CD4-positive, alpha-beta T cell treated with Interleukin-17A for 4 hours (primary cell): Measurements from ENCODE around the gene CCDC170.

Source experiments
- DNase-seq: peaks from one replicate; pipeline ENCODE4 v3.0.0-alpha.2; 2020; ENCODE audit warnings: mixed read lengths

CCDC170 gene

GRCh38 chr6:151661928-151662327 lies 168.1 kb downstream of the CCDC170 start:
- DNase-seq: no peak

GRCh38 chr6:151663559-151663958 lies 169.7 kb downstream of the CCDC170 start:
- no peak for DNase-seq

DNA sequence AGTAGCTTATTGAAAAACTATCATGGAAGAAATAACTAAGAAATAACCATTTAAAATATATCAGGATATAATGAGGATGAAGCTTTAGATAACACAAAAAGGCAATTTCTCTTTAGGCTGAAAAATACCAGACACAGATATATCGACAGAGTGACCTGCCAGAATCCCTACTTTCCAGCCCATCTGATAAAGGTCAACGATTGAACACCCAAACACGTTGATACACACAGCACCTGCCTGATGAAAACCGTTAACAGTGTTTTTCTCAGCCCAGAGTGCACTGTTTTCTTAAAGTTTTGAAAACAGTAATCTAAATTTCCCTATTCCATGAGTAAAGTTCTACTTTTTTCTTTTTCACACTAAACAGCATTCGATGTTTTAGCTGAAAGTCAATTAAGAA lies 170.6 kb downstream of the CCDC170 start:
- DNase-seq: no peak

DNA sequence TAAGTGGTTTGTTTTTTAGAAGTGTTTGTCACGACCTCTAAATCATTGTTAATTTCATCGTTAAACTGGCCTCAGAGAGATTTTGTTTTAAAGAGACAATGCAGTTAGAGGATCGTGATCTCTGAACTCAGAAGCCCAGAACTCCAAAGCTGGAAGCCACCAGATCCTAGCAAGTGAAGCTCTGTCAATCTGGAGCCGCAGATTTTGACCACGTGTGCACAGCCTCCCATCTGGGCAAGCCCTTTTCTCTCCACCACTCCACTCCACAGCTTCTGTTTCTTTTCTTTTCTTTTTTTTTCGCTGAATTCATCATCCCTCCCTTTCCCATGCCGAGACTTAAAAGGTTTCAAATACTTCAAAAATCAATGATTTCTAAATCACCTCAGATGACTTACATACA lies 171.5 kb downstream of the CCDC170 start:
- no peak for DNase-seq

GRCh38 chr6:151666526-151666925 lies 172.7 kb downstream of the CCDC170 start:
- DNase-seq: no peak

DNA sequence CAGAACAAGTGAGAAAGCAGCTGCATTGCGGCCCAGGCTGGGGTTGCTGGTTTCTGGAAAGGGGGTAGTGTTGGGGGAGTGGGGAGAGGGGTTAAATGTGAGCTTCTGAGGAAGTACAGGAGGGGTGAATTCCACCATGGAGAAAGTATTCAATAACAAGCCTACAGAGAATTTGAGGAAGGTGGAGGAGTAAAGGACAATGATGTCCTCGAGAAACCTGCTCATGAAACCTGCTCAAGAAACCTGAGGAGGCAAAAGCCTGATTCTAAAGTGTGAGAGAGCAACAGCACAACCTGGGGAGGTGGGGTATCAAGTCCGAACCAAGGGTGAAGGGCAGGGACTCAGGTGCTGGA lies 175.4 kb downstream of the CCDC170 start:
- no peak for DNase-seq

DNA sequence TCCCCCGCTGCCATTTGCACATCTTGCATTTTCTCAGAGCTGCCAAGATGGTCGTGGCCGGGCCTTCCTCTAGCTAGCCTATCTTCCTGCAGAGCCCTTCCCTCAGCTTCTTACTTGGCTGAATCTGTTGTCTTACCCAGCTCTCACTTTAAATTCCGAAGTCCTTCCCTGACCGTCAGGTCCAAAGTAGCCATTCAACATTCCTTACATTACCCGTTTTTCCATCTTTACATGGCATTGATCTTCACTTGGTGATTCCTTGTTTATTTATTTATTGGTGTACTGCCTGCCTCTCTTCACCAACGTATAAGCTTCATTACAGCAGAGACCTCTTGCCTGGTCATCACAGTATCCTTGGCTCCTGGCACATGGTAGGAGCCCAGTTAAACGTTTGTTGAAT lies 176.3 kb downstream of the CCDC170 start:
- no peak for DNase-seq
